Activated naive CD4-positive, alpha-beta T cell treated with Interleukin-2 at 50 U/mL for 16 hours (primary cell): ENCODE data around the gene CLEC16A.
A peak's percentile ranks its signal among the peaks of the same experiment; 100 is the strongest.

Experiments
- DNase-seq: peaks from one replicate; pipeline ENCODE4 v3.0.0-alpha.2; 2020

The CLEC16A gene

GRCh38 chr16:11064851-11065250, 120.5 kb downstream of the CLEC16A start:
- DNase-seq: no peak

GRCh38 chr16:11066261-11066870, 122.0 kb downstream of the CLEC16A start:
- DNase-seq: no peak

- DNase-seq: no peak
Measured at GRCh38 chr16:11067266-11067665, 122.9 kb downstream of the CLEC16A start.

- DNase-seq: no peak
Measured at GRCh38 chr16:11067697-11068141, 123.4 kb downstream of the CLEC16A start.

GRCh38 chr16:11071829-11072228, 127.5 kb downstream of the CLEC16A start:
- DNase-seq: no peak

- DNase-seq: no peak
Measured at GRCh38 chr16:11072420-11073153, 128.2 kb downstream of the CLEC16A start.

- no peak for DNase-seq
Measured at GRCh38 chr16:11073407-11073999, 129.1 kb downstream of the CLEC16A start.

- DNase-seq: no peak
Measured at GRCh38 chr16:11074131-11074530, 129.8 kb downstream of the CLEC16A start.

- no peak for DNase-seq
Measured at GRCh38 chr16:11075163-11075562, 130.8 kb downstream of the CLEC16A start.

- peak; percentile 68 for DNase-seq
Measured at GRCh38 chr16:11076259-11077018, 132.1 kb downstream of the CLEC16A start.

- DNase-seq: no peak
Measured at GRCh38 chr16:11078812-11079459, 134.6 kb downstream of the CLEC16A start.

- DNase-seq: no peak
Measured at GRCh38 chr16:11079652-11080187, 135.4 kb downstream of the CLEC16A start.

- no peak for DNase-seq
Measured at GRCh38 chr16:11080327-11080967, 136.1 kb downstream of the CLEC16A start.

- no peak for DNase-seq
Measured at GRCh38 chr16:11080999-11081630, 136.8 kb downstream of the CLEC16A start.

- DNase-seq: no peak
Measured at GRCh38 chr16:11082108-11082859, 137.9 kb downstream of the CLEC16A start.

GRCh38 chr16:11082860-11083388, 138.6 kb downstream of the CLEC16A start:
- DNase-seq: no peak

GRCh38 chr16:11084484-11084875, 140.1 kb downstream of the CLEC16A start:
- no peak for DNase-seq

GRCh38 chr16:11084876-11085485, 140.6 kb downstream of the CLEC16A start:
- DNase-seq: no peak

GRCh38 chr16:11085916-11086315, 141.6 kb downstream of the CLEC16A start:
- no peak for DNase-seq

- no peak for DNase-seq
Measured at GRCh38 chr16:11087691-11088073, 143.3 kb downstream of the CLEC16A start.
